Suprapubic skin (tissue), 4 donors: ENCODE data around the gene SH3BP5. TPM values are rescaled to one million over a fixed set of nuclear protein-coding genes. Genes with fewer than 3 reads are reported as not detected.

ENCODE experiments used
- DNase-seq, 2 donors: peaks; one replicate each; pipeline ENCODE4 v3.0.0-alpha.2; 2019; ENCODE audit warnings: low spot score in 2 of 2
- H3K27ac ChIP-seq: fragments of 200-600 bp; sonication (generic); one replicate; pipeline ENCODE4 v1.5.1; 2019
- H3K27me3 ChIP-seq: fragments of 200-600 bp; sonication (generic); one replicate; pipeline ENCODE4 v1.5.1; 2019
- H3K36me3 ChIP-seq: fragments of 200-600 bp; sonication (generic); one replicate; pipeline ENCODE4 v1.5.1; 2019
- H3K4me1 ChIP-seq: fragments of 200-600 bp; sonication (generic); one replicate; pipeline ENCODE4 v1.5.1; 2019
- H3K4me3 ChIP-seq: fragments of 200-600 bp; sonication (generic); one replicate; pipeline ENCODE4 v1.5.1; 2019; ENCODE audit warnings: mild to moderate bottlenecking
- H3K9me3 ChIP-seq: fragments of 200-600 bp; sonication (generic); one replicate; pipeline ENCODE4 v1.5.1; 2019
- EP300 ChIP-seq: sonication (generic); formaldehyde crosslinking; IDR thresholded peaks from one replicate; pipeline ENCODE4 v1.6.1; 2017; ENCODE audit warnings: antibody characterized with exemption
- POLR2A ChIP-seq, 2 donors: fragments of 450-650 bp; IDR thresholded peaks; one replicate each; pipeline ENCODE4 v1.6.1; 2017; ENCODE audit warnings: antibody characterized with exemption in 2 of 2, mild to moderate bottlenecking in 2 of 2, moderate library complexity in 2 of 2
- POLR2AphosphoS5 ChIP-seq, 3 donors: sonication (generic); formaldehyde crosslinking; IDR thresholded peaks; one replicate each; pipeline ENCODE4 v1.6.1; 2017; ENCODE audit warnings: antibody characterized with exemption in 3 of 3
- WGBS: methylation state at CpG from one replicate; pipeline ENCODE4 v1.1.5; 2018; 5-methylcytosine and 5-hydroxymethylcytosine counted together
- total RNA-seq, 4 donors: library from RNA; depleted of rRNA; stranded (reverse); fragments of >200 nt; gene quantifications; one replicate each; pipeline ENCODE4 v1.1.0, GENCODE V29; 2016
- TF ChIP-seq, protein P1 (sequence below), 2 donors: fragments of 200-600 bp in 1 of 2; fragments of 450-650 bp in 1 of 2; sonication (generic) in 1 of 2; IDR thresholded peaks; one replicate each; pipeline ENCODE4 v1.5.1; 2016 to 2019; ENCODE audit warnings: antibody characterized with exemption in 2 of 2, mild to moderate bottlenecking in 1 of 2, moderate library complexity in 1 of 2

Gene SH3BP5
- total RNA-seq, 4 donors from 2014 or later = 11.2 to 27.0 (median 17.8) TPM

GRCh38 chr3:15277861-15278500 is 54.4 kb downstream of the SH3BP5 start:
- WGBS = 82% methylated on average over 13 of the region's 13 CpGs
- Histone ChIP-seq H3K4me1 (peaks cover 9% of the 10 kb centered on the region), H3K27ac (no peak overlapping the region)

DNA sequence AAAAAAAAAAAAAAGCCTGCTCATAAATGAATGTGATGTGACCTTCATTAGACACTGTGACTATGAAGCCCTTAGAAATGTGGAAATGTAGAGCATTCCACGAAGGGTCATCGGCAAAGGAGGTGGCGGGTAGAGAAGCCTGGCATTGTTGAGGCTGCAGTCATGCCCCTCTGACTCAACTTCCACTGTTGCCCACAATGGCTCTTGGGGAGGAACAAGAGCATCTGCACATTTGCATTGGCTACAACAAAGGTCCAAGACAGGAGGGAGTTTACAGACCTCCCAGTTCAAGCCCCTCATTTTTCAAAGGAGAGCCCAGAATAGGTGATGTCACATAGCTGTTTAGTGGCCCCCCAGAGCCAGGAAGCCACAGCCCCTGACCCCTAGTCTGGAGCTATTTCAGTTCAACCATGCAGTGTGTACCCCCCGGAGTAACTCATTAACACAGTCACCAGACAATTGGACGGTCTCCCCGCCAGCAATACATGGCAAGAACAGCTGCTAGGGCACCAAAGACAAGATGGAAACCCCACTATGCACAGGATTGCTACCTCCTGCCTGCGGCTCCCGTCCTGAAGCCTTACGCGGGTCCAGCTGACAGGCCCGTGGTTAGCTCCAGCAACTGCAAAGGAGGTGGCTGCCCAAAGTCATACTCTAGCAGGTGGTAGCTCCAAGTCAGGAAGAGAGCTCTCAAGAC is 56.2 kb downstream of the SH3BP5 start:
- Histone ChIP-seq H3K4me3 (no peak overlapping the region), H3K4me1 (peaks cover 9% of the 10 kb centered on the region), H3K27ac (no peak overlapping the region), H3K36me3 (no peaks in the 10 kb centered on the region), H3K9me3 (no peaks in the 10 kb centered on the region), H3K27me3 (no peaks in the 10 kb centered on the region)
- TF ChIP-seq, protein P1, sequence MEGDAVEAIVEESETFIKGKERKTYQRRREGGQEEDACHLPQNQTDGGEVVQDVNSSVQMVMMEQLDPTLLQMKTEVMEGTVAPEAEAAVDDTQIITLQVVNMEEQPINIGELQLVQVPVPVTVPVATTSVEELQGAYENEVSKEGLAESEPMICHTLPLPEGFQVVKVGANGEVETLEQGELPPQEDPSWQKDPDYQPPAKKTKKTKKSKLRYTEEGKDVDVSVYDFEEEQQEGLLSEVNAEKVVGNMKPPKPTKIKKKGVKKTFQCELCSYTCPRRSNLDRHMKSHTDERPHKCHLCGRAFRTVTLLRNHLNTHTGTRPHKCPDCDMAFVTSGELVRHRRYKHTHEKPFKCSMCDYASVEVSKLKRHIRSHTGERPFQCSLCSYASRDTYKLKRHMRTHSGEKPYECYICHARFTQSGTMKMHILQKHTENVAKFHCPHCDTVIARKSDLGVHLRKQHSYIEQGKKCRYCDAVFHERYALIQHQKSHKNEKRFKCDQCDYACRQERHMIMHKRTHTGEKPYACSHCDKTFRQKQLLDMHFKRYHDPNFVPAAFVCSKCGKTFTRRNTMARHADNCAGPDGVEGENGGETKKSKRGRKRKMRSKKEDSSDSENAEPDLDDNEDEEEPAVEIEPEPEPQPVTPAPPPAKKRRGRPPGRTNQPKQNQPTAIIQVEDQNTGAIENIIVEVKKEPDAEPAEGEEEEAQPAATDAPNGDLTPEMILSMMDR (IDR thresholded peaks at IDR 0.05) = no peak
- TF ChIP-seq POLR2AphosphoS5 (IDR thresholded peaks at IDR 0.05) (no peak), EP300 (no peak), POLR2A (IDR thresholded peaks at IDR 0.05) (no peak)
- WGBS = 89% methylated on average over 9 of the region's 11 CpGs
- DNase-seq = peak; percentile 21 to 33

More at GRCh38 chr3:15277861-15278500, 54.4 kb downstream of the SH3BP5 start:
- H3K9me3 ChIP-seq = no peaks in the 10 kb centered on the region
- DNase-seq = no peak
- no peaks in the 10 kb centered on the region for H3K36me3 ChIP-seq
- no peak overlapping the region for H3K4me3 ChIP-seq
- TF ChIP-seq, protein P1 (IDR thresholded peaks at IDR 0.05) = no peak
- TF ChIP-seq POLR2A (IDR thresholded peaks at IDR 0.05) = no peak
- no peaks in the 10 kb centered on the region for H3K27me3 ChIP-seq

DNA sequence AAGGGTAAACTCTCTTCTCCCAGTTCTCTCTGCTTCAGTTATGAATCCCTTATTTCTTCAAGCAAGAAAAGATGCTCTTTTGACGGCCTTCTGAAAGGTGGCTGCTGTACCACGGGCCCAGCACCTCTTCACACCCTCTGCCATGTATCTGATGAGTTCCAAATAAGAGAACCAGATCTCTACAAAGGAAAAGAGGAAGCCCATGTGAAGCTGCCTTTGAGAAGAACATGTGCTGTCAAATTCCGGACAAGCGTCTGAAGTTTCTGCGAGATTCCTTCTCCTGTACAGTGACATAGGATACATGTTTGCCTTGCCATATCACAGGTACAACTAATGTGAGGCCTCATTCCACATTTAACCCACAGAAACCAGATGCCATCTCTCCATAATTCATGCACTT is 59.2 kb downstream of the SH3BP5 start:
- TF ChIP-seq, protein P1 (IDR thresholded peaks at IDR 0.05) = no peak
- TF ChIP-seq POLR2AphosphoS5 (IDR thresholded peaks at IDR 0.05) (no peak), POLR2A (IDR thresholded peaks at IDR 0.05) (no peak), EP300 (no peak)
- Histone ChIP-seq H3K9me3 (no peaks in the 10 kb centered on the region), H3K36me3 (no peaks in the 10 kb centered on the region), H3K27me3 (no peaks in the 10 kb centered on the region), H3K4me1 (peaks cover 23% of the 10 kb centered on the region), H3K4me3 (no peak overlapping the region), H3K27ac (peak overlapping the region; percentile 47)
- 84% methylated on average over 5 of the region's 5 CpGs for WGBS
- DNase-seq = peak; percentile 12 to 39

GRCh38 chr3:15272426-15273196 is 59.8 kb downstream of the SH3BP5 start:
- 64% methylated on average over 7 of the region's 7 CpGs for WGBS
- peaks cover 29% of the 10 kb centered on the region for H3K4me1 ChIP-seq
- DNase-seq = peak; percentile 60 to 74
- no peak for TF ChIP-seq POLR2A (IDR thresholded peaks at IDR 0.05)
- H3K4me3 ChIP-seq = no peak overlapping the region
- no peaks in the 10 kb centered on the region for H3K36me3 ChIP-seq
- peak overlapping the region; percentile 47 for H3K27ac ChIP-seq
- no peaks in the 10 kb centered on the region for H3K9me3 ChIP-seq
- no peaks in the 10 kb centered on the region for H3K27me3 ChIP-seq

DNA sequence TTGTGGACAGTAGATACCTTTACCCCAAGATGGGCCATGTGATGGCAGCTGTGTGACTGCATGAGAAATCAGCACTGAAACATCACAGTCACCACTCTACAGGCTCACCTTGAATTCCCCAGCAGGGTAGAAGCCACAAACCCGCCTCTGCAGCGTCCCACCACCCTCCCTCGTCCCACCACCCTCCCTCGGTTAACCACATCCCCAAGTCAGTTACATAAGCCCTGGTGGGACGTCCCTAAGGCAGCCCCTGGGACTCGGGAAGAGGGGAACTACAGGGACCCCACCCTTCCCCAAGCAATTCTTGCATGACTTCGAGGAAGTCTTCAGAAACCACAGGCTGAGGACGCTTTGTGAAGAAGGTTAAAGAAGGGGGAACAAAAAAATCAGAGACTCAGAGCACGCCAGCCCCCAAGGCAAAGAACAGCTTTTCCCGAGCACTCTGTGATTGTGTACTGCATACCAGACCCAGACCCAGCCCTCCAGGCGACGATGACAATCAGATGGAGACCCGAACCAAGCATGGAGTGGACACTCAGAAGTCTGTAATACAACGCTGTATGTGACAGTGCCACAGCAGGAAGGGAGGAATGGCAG is 60.5 kb downstream of the SH3BP5 start:
- peak in 1 of 2 donors; percentile 38 for DNase-seq
- Histone ChIP-seq H3K27me3 (no peaks in the 10 kb centered on the region), H3K36me3 (no peaks in the 10 kb centered on the region), H3K4me3 (no peak overlapping the region), H3K4me1 (peaks cover 30% of the 10 kb centered on the region), H3K9me3 (no peaks in the 10 kb centered on the region), H3K27ac (peak overlapping the region; percentile 47)
- WGBS = 61% methylated on average over 14 of the region's 14 CpGs
- TF ChIP-seq, protein P1 (IDR thresholded peaks at IDR 0.05) = no peak
- TF ChIP-seq POLR2A (IDR thresholded peaks at IDR 0.05) (no peak), POLR2AphosphoS5 (IDR thresholded peaks at IDR 0.05) (no peak), EP300 (no peak)
